ENCODE measurements around the gene ZBTB20. TPM values are rescaled to one million over a fixed set of nuclear protein-coding genes. Genes with fewer than 3 reads are reported as not detected.

ZBTB20 gene
- polyA plus RNA-seq, 1 of the 3 experiments (the other 2 are of a cell fraction), result 0.43 TPM

- Histone ChIP-seq H3K27me3 (ENCODE audit: insufficient read depth) (no peaks in the 10 kb centered on the region), H3K4me2 (no peak overlapping the region)
- POLR2A ChIA-PET, result no interaction called here
These were observed 184.9 kb downstream of the ZBTB20 start for GRCh38 chr3:114962189-114962588.

More at GRCh38 chr3:114962189-114962588, 184.9 kb downstream of the ZBTB20 start:
- 39% methylated on average over 2 of the region's 2 CpGs for WGBS (ENCODE audit: low lambda C conversion rate)
- no peak for DNase-seq
- CTCF ChIA-PET, result no interaction called here
- Histone ChIP-seq H3F3A (replicated peaks; ENCODE audit: insufficient read depth) (no peaks in the 10 kb centered on the region), H3K9ac (no peak overlapping the region), H2AFZ (ENCODE audit: low read depth) (no peak overlapping the region), H3K4me3 (ENCODE audit: low read depth in 2 of 2, low read length in 1 of 2) (no peak overlapping the region), H4K20me1 (ENCODE audit: insufficient read depth) (no peaks in the 10 kb centered on the region), H3K27ac (ENCODE audit: low read depth in 2 of 2, low read length in 1 of 2) (no peak overlapping the region), H3K9me3 (no peaks in the 10 kb centered on the region), H3K9me2 (peaks cover 5% of the 10 kb centered on the region; the same call in 1 of the 2 replicates), H3K79me2 (ENCODE audit: insufficient read depth) (no peaks in the 10 kb centered on the region), H3K36me3 (replicated peaks in 1 of 2; ENCODE audit: control insufficient read depth in 1 of 2, insufficient read depth in 2 of 2, low read length in 1 of 2) (no peaks in the 10 kb centered on the region), H3K4me1 (ENCODE audit: control insufficient read depth in 1 of 2, insufficient read depth in 2 of 2, low read depth in 1 of 2, low read length in 1 of 2) (no peaks in the 10 kb centered on the region)
- TF ChIP-seq RAD21 (IDR thresholded peaks at IDR 0.05; ENCODE audit: low read length), result no peak
- TF ChIP-seq PBX3 (IDR thresholded peaks at IDR 0.05), result no peak
- no peak for TF ChIP-seq POLR2AphosphoS5 (IDR thresholded peaks at IDR 0.05; ENCODE audit: low read depth, low read length)
- no peak for TF ChIP-seq YY1 (IDR thresholded peaks at IDR 0.05; ENCODE audit: low read depth)
- TF ChIP-seq EP300 (IDR thresholded peaks at IDR 0.05; ENCODE audit: borderline replicate concordance in 1 of 2, low read depth in 1 of 2, low read length in 1 of 2), result no peak
- TF ChIP-seq TCF12 (IDR thresholded peaks at IDR 0.05), result no peak
- TF ChIP-seq FOXJ3 (CRISPR knock-in tag; IDR thresholded peaks at IDR 0.05), result no peak
- no peak for TF ChIP-seq EZH2phosphoT487 (IDR thresholded peaks at IDR 0.05; ENCODE audit: borderline replicate concordance, low read depth)
- no peak for TF ChIP-seq FOXM1 (IDR thresholded peaks at IDR 0.05; ENCODE audit: low read depth)
- TF ChIP-seq NFIC (IDR thresholded peaks at IDR 0.05; ENCODE audit: borderline replicate concordance), result no peak
- TF ChIP-seq RXRA (IDR thresholded peaks at IDR 0.05; ENCODE audit: borderline replicate concordance, low read depth), result no peak
- no peak for TF ChIP-seq IRF3 (IDR thresholded peaks at IDR 0.05; ENCODE audit: low read depth, low read length)
- TF ChIP-seq GATA2 (CRISPR knock-in tag; IDR thresholded peaks at IDR 0.05), result no peak
- no peak for TF ChIP-seq GABPA (IDR thresholded peaks at IDR 0.05; ENCODE audit: low read depth)
- no peak for TF ChIP-seq USF1 (IDR thresholded peaks at IDR 0.05; ENCODE audit: borderline replicate concordance, low read depth)
- no peak for TF ChIP-seq ELF1 (IDR thresholded peaks at IDR 0.05)
- TF ChIP-seq TEAD4 (IDR thresholded peaks at IDR 0.05; ENCODE audit: borderline replicate concordance, insufficient read depth), result no peak
- no peak for TF ChIP-seq USF2 (IDR thresholded peaks at IDR 0.05; ENCODE audit: borderline replicate concordance, low read depth, low read length)
- no peak for TF ChIP-seq MXI1 (IDR thresholded peaks at IDR 0.05; ENCODE audit: low read depth, low read length)
- no peak for TF ChIP-seq JUND (IDR thresholded peaks at IDR 0.05)

All from SK-N-SH (cell line).